Hepatocyte (in vitro differentiated cells): ENCODE results near the gene ULK4.

ENCODE experiments used
- EZH2 ChIP-seq: fragments of 200-600 bp; sonication (generic); IDR thresholded peaks from 2 replicates; pipeline ENCODE4 v1.6.1; 2016; ENCODE audit warnings: antibody characterized with exemption, mild to moderate bottlenecking, borderline replicate concordance
- EZH2phosphoT487 ChIP-seq: fragments of 200-600 bp; sonication (generic); IDR thresholded peaks from one replicate; pipeline ENCODE4 v1.6.1; 2018; ENCODE audit warnings: antibody characterized with exemption, mild to moderate bottlenecking, low read depth, moderate library complexity; ENCODE audit not compliant: unreplicated experiment, severe bottlenecking
- TF ChIP-seq, protein P1 (sequence below): fragments of 200-600 bp; sonication (generic); IDR thresholded peaks from 2 replicates; pipeline ENCODE4 v1.5.1; 2016; ENCODE audit warnings: antibody characterized with exemption, mild to moderate bottlenecking; ENCODE audit not compliant: poor library complexity

DNA sequence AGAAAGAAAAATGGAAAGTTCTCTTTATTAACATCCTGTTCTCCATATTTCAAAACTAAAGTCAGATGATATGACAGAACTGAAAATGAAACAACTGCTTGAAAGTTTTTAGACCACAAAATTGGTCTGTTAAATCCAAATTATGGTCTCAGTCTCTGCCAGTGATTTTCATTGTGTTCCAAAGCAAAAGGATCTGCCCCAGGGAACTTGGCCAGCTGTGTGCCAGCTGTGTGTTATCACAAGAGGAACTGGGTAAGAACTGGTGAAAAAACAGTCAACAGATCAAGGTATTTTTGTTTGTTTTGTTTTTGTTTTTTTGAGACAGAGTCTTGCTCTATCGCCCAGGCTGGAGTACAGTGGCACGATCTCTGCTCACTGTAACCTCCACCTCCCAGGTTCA is 439.3 kb downstream of the ULK4 start:
- TF ChIP-seq EZH2phosphoT487 (no peak), EZH2 (no peak)
- TF ChIP-seq, protein P1, sequence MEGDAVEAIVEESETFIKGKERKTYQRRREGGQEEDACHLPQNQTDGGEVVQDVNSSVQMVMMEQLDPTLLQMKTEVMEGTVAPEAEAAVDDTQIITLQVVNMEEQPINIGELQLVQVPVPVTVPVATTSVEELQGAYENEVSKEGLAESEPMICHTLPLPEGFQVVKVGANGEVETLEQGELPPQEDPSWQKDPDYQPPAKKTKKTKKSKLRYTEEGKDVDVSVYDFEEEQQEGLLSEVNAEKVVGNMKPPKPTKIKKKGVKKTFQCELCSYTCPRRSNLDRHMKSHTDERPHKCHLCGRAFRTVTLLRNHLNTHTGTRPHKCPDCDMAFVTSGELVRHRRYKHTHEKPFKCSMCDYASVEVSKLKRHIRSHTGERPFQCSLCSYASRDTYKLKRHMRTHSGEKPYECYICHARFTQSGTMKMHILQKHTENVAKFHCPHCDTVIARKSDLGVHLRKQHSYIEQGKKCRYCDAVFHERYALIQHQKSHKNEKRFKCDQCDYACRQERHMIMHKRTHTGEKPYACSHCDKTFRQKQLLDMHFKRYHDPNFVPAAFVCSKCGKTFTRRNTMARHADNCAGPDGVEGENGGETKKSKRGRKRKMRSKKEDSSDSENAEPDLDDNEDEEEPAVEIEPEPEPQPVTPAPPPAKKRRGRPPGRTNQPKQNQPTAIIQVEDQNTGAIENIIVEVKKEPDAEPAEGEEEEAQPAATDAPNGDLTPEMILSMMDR = no peak
